Sigmoid colon (tissue), 4 donors: ENCODE results near the gene PPP2R3C.

ENCODE experiments used
- CTCF ChIP-seq, 4 experiments: fragments of 450-650 bp in 3 of 4; fragments of 200-600 bp in 1 of 4; IDR thresholded peaks; one replicate each; pipeline ENCODE4 v1.5.1; 2016 to 2019; ENCODE audit warnings: antibody characterized with exemption in 4 of 4, mild to moderate bottlenecking in 3 of 4, moderate library complexity in 2 of 4
- EP300 ChIP-seq, 4 donors: sonication (generic); formaldehyde crosslinking; IDR thresholded peaks; one replicate each; pipeline ENCODE4 v1.6.1; 2017; ENCODE audit warnings: antibody characterized with exemption in 4 of 4
- POLR2A ChIP-seq, 2 donors: fragments of 450-650 bp; IDR thresholded peaks; one replicate each; pipeline ENCODE4 v1.6.1; 2016; ENCODE audit warnings: antibody characterized with exemption in 2 of 2, mild to moderate bottlenecking in 2 of 2, moderate library complexity in 2 of 2

- no peak for TF ChIP-seq EP300 (IDR thresholded peaks at IDR 0.05)
- TF ChIP-seq CTCF (IDR thresholded peaks at IDR 0.05): no peak
- TF ChIP-seq POLR2A (IDR thresholded peaks at IDR 0.05): no peak
These were observed 11.9 kb upstream of the PPP2R3C start for GRCh38 chr14:35133542-35134328.
